ENCODE data around the gene BDKRB2. TPM values are rescaled to one million over a fixed set of nuclear protein-coding genes. Genes with fewer than 3 reads are reported as not detected.

The BDKRB2 gene
- total RNA-seq, 1 experiment from 2014 or later: 0.15 TPM

DNA sequence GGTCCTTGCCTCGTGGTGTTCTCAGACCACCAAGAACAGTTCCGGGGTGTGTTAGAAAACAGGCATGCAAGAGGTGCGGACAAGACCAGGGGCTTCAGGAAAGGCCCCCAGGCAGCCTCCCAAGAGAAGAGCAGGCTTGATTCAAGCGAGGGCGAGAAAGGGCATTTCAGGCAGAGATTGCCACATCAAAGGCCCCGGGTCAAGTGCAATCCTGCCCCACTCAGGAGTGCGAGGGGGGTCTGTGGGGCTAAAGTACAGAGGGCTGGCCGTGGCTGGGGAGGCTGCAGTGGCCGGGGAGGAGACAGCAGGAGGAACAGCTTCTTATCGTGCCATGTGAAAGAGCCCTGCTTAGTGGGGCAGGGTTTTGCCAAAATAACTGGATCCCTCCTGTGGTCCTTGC is 2.7 kb upstream of the BDKRB2 start:
- Histone ChIP-seq H3K4me2 (ENCODE audit: insufficient read depth, insufficient read length, low read length) (no peak overlapping the region), H3K56ac (ENCODE audit: insufficient read length, low read depth, low read length) (no peak overlapping the region), H2BK5ac (ENCODE audit: insufficient read length, low read length) (no peak overlapping the region), H3K79me2 (ENCODE audit: insufficient read depth, low read length) (no peaks in the 10 kb centered on the region), H3K23me2 (ENCODE audit: insufficient read length, low read depth, low read length, poor library complexity, severe bottlenecking) (peaks cover 11% of the 10 kb centered on the region), H4K5ac (ENCODE audit: insufficient read length, low read depth, low read length) (no peak overlapping the region), H4K20me1 (ENCODE audit: control insufficient read depth, insufficient read depth, insufficient read length) (no peaks in the 10 kb centered on the region), H4K8ac (replicated peaks; ENCODE audit: insufficient read length, low read depth, low read length) (no peak overlapping the region), H3K23ac (ENCODE audit: insufficient read length, low read depth, low read length) (no peak overlapping the region), H3K27ac (ENCODE audit: insufficient read length, low read depth, low read length) (no peak overlapping the region), H3K4me1 (ENCODE audit: insufficient read depth, low read length) (no peaks in the 10 kb centered on the region), H3K14ac (ENCODE audit: insufficient read depth, low read length) (no peak overlapping the region), H3K9me3 (ENCODE audit: control insufficient read depth, low read depth, low read length) (no peaks in the 10 kb centered on the region), H3K18ac (ENCODE audit: insufficient read length, low read depth, low read length) (no peak overlapping the region), H2BK12ac (ENCODE audit: insufficient read length, low read depth, low read length) (no peak overlapping the region), H2AK5ac (ENCODE audit: insufficient read length, low read length) (no peak overlapping the region), H3K79me1 (ENCODE audit: insufficient read depth, low read depth, low read length, poor library complexity, severe bottlenecking) (no peaks in the 10 kb centered on the region), H3K27me3 (ENCODE audit: insufficient read depth, low read length) (peaks cover 2% of the 10 kb centered on the region; the same call in 1 of the 2 replicates), H4K91ac (ENCODE audit: insufficient read length, low read depth, low read length) (no peak overlapping the region), H3T11ph (ENCODE audit: low read length) (no peak overlapping the region), H2AFZ (ENCODE audit: low read length) (no peak overlapping the region), H3K9ac (ENCODE audit: extremely low read depth, insufficient read length, low read length) (no peak overlapping the region), H3K4ac (ENCODE audit: low read depth, low read length) (no peak overlapping the region), H2BK120ac (ENCODE audit: low read depth, low read length, poor library complexity, severe bottlenecking) (no peak overlapping the region), H2BK20ac (ENCODE audit: low read depth, low read length, poor library complexity, severe bottlenecking) (no peak overlapping the region), H2BK15ac (ENCODE audit: low read depth, low read length) (no peak overlapping the region)
- DNase-seq: no peak
- Mint-ChIP-seq H3K27me3 (ENCODE audit: low read depth) (peaks cover 50% of the 10 kb centered on the region), H3K27ac (no peak overlapping the region), H3K36me3 (ENCODE audit: insufficient read depth in 1 of 3, low read depth in 3 of 3) (no peaks in the 10 kb centered on the region), H3K9me3 (no peaks in the 10 kb centered on the region), H3K4me1 (peaks cover 14 to 27% of the 10 kb centered on the region in 2 experiments), H3K4me3 (no peak overlapping the region)
- TF ChIP-seq, protein P1, sequence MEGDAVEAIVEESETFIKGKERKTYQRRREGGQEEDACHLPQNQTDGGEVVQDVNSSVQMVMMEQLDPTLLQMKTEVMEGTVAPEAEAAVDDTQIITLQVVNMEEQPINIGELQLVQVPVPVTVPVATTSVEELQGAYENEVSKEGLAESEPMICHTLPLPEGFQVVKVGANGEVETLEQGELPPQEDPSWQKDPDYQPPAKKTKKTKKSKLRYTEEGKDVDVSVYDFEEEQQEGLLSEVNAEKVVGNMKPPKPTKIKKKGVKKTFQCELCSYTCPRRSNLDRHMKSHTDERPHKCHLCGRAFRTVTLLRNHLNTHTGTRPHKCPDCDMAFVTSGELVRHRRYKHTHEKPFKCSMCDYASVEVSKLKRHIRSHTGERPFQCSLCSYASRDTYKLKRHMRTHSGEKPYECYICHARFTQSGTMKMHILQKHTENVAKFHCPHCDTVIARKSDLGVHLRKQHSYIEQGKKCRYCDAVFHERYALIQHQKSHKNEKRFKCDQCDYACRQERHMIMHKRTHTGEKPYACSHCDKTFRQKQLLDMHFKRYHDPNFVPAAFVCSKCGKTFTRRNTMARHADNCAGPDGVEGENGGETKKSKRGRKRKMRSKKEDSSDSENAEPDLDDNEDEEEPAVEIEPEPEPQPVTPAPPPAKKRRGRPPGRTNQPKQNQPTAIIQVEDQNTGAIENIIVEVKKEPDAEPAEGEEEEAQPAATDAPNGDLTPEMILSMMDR (conservative IDR thresholded peaks at IDR 0.05): no peak
- no CpG with 5 or more reads among the region's 10 CpGs for WGBS (ENCODE audit: extremely low coverage, insufficient read length, low lambda C conversion rate)
